ENCODE data around the gene BRAT1.

BRAT1 gene

GRCh38 chr7:2495418-2496299 lies 59.7 kb downstream of the BRAT1 start:
- no peaks in the 10 kb centered on the region for H3K36me3 ChIP-seq (replicated peaks)
- peak; percentile 11 to 45 for DNase-seq (ENCODE audit: low spot score in 2 of 2)
- no peak overlapping the region for H3K4me3 ChIP-seq
- H3K27me3 ChIP-seq (ENCODE audit: low read depth), result no peaks in the 10 kb centered on the region
- no peaks in the 10 kb centered on the region for H3K4me1 ChIP-seq
- H3K9me3 ChIP-seq, result no peaks in the 10 kb centered on the region
- in situ Hi-C loops (cut with MboI; ENCODE audit: low sequenced_read_pairs), result no loop called here

- in situ Hi-C loops (cut with MboI; ENCODE audit: low sequenced_read_pairs), result no loop called here
- H3K36me3 ChIP-seq (replicated peaks), result no peaks in the 10 kb centered on the region
- H3K4me1 ChIP-seq, result no peaks in the 10 kb centered on the region
- H3K9me3 ChIP-seq, result no peaks in the 10 kb centered on the region
- H3K27me3 ChIP-seq (ENCODE audit: low read depth), result no peaks in the 10 kb centered on the region
- no peak for DNase-seq (ENCODE audit: low spot score in 2 of 2)
- H3K4me3 ChIP-seq, result no peak overlapping the region
Measured at GRCh38 chr7:2494191-2495130, 60.9 kb downstream of the BRAT1 start.

- in situ Hi-C loops (cut with MboI; ENCODE audit: low sequenced_read_pairs), result no loop called here
- no peaks in the 10 kb centered on the region for H3K36me3 ChIP-seq (replicated peaks)
- no peak for DNase-seq (ENCODE audit: low spot score in 2 of 2)
- H3K9me3 ChIP-seq, result no peaks in the 10 kb centered on the region
- H3K4me3 ChIP-seq, result no peak overlapping the region
- no peaks in the 10 kb centered on the region for H3K4me1 ChIP-seq
- no peaks in the 10 kb centered on the region for H3K27me3 ChIP-seq (ENCODE audit: low read depth)
Measured at GRCh38 chr7:2493205-2494164, 61.8 kb downstream of the BRAT1 start.

- in situ Hi-C loops (cut with MboI; ENCODE audit: low sequenced_read_pairs), result no loop called here
- Histone ChIP-seq H3K4me3 (no peak overlapping the region), H3K9me3 (no peaks in the 10 kb centered on the region), H3K4me1 (no peaks in the 10 kb centered on the region), H3K27me3 (ENCODE audit: low read depth) (no peaks in the 10 kb centered on the region), H3K36me3 (replicated peaks) (no peaks in the 10 kb centered on the region)
- no peak for DNase-seq (ENCODE audit: low spot score in 2 of 2)
Measured at GRCh38 chr7:2492038-2492437, 63.3 kb downstream of the BRAT1 start.

- DNase-seq (ENCODE audit: low spot score in 2 of 2), result no peak
- H3K9me3 ChIP-seq, result no peaks in the 10 kb centered on the region
- H3K4me3 ChIP-seq, result no peak overlapping the region
- no peaks in the 10 kb centered on the region for H3K36me3 ChIP-seq (replicated peaks)
- H3K4me1 ChIP-seq, result no peaks in the 10 kb centered on the region
- in situ Hi-C loops (cut with MboI; ENCODE audit: low sequenced_read_pairs), result no loop called here
- no peaks in the 10 kb centered on the region for H3K27me3 ChIP-seq (ENCODE audit: low read depth)
Measured at GRCh38 chr7:2490181-2490651, 65.1 kb downstream of the BRAT1 start.

GRCh38 chr7:2488681-2489080 lies 66.6 kb downstream of the BRAT1 start:
- in situ Hi-C loops (cut with MboI; ENCODE audit: low sequenced_read_pairs), result no loop called here
- H3K4me1 ChIP-seq, result no peaks in the 10 kb centered on the region

GRCh38 chr7:2488272-2488645 lies 67.1 kb downstream of the BRAT1 start:
- DNase-seq (ENCODE audit: low spot score in 2 of 2), result no peak

More at GRCh38 chr7:2488681-2489080, 66.6 kb downstream of the BRAT1 start:
- Histone ChIP-seq H3K9me3 (no peaks in the 10 kb centered on the region), H3K4me3 (no peak overlapping the region), H3K27me3 (ENCODE audit: low read depth) (no peaks in the 10 kb centered on the region), H3K36me3 (replicated peaks) (no peaks in the 10 kb centered on the region)
- no peak for DNase-seq (ENCODE audit: low spot score in 2 of 2)

More at GRCh38 chr7:2488272-2488645, 67.1 kb downstream of the BRAT1 start:
- H3K4me3 ChIP-seq, result no peak overlapping the region
- no peaks in the 10 kb centered on the region for H3K4me1 ChIP-seq
- no peaks in the 10 kb centered on the region for H3K9me3 ChIP-seq
- in situ Hi-C loops (cut with MboI; ENCODE audit: low sequenced_read_pairs), result no loop called here
- no peaks in the 10 kb centered on the region for H3K27me3 ChIP-seq (ENCODE audit: low read depth)
- H3K36me3 ChIP-seq (replicated peaks), result no peaks in the 10 kb centered on the region

Measured in HAP-1 (cell line).